BJ (cell line): ENCODE measurements around the gene MAN2A2. TPM values are rescaled to one million over a fixed set of nuclear protein-coding genes. Genes with fewer than 3 reads are reported as not detected.
"Not testable (repeated sequence)": the region's sequence is repeated elsewhere in the genome, so short reads cannot be mapped to it uniquely, and the experiment has no call there.

Experiments
- CTCF ChIA-PET: fragments of 350-600 bp; formaldehyde crosslinking; extraction: SDS; loops from one replicate; lab custom pipeline; 2021; ENCODE audit warnings: antibody characterized with exemption, inconsistent platforms; lab: Yijun Ruan, JAX
- POLR2A ChIA-PET: fragments of 300-600 bp; sonication (Branson Sonifier 250); formaldehyde crosslinking; extraction: SDS; loops from one replicate; lab custom pipeline; 2021; ENCODE audit warnings: antibody characterized with exemption; lab: Charles Lee
- DNase-seq: peaks from one replicate; pipeline ENCODE4 v3.0.0-alpha.2; 2011; ENCODE audit warnings: low read depth
- H3K27me3 ChIP-seq: 2 replicates; pipeline ENCODE4 v1.6.0; 2011; ENCODE audit warnings: low read length; ENCODE audit not compliant: control insufficient read depth, insufficient read depth
- H3K36me3 ChIP-seq: 2 replicates; pipeline ENCODE4 v1.5.1; 2011; ENCODE audit warnings: low read length; ENCODE audit not compliant: control insufficient read depth, insufficient read depth
- H3K4me3 ChIP-seq: 2 replicates; pipeline ENCODE4 v1.5.1; 2011; ENCODE audit warnings: low read depth, mild to moderate bottlenecking, control low read depth, low read length
- CTCF ChIP-seq: IDR thresholded peaks from 2 replicates; pipeline ENCODE4 v1.5.1; 2011; ENCODE audit warnings: low read depth, mild to moderate bottlenecking, control low read depth, inconsistent platforms, low read length, moderate library complexity; ENCODE audit not compliant: insufficient read depth
- polyA plus RNA-seq: library from polyadenylated mRNA; depleted of rRNA; stranded (reverse); fragments of >200 nt; gene quantifications from 2 replicates; pipeline ENCODE4 v1.2.3, GENCODE V29; 2011

The MAN2A2 gene
- polyA plus RNA-seq, 1 experiment: 40.4 TPM

DNA sequence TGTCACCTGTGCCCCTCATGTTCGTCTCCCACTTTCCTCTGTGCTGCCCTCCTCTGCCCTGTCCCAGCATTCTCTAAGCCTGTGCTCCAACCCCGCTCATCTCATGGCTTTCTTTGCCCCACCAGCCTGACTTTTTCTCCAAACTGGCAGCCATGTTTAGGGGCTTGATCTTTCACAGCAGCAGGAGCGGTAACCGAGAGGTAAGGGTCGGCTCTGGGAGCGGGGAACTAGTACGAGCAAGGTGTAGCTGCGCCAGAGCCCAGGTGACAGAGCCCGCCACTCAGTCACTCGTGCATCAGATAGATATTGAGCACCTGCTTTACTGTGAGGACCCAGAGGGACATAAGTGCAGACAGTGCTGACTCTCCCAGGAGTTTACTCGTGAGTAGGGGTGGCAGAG is 13.4 kb downstream of the MAN2A2 start:
- H3K4me3 ChIP-seq: no peak overlapping the region
- CTCF ChIA-PET: interaction anchor here (1.3 kb wide), 1 partner anchor 15 kb away, joined by 3 read pairs; no protein-coding TSS in a partner anchor
- H3K36me3 ChIP-seq: peaks cover 35% of the 10 kb centered on the region
- POLR2A ChIA-PET: no interaction called here
- TF ChIP-seq CTCF: no peak
- no peak for DNase-seq
- no peaks in the 10 kb centered on the region for H3K27me3 ChIP-seq

GRCh38 chr15:90917569-90917968 is 14.5 kb downstream of the MAN2A2 start:
- peaks cover 34% of the 10 kb centered on the region for H3K36me3 ChIP-seq
- POLR2A ChIA-PET: no interaction called here
- CTCF ChIA-PET: interaction anchor here (0.7 to 2.2 kb wide), 4 partner anchors 15 to 116 kb away, joined by 3 to 9 read pairs (median 4); partner anchors contain the start of gene HDDC3
- H3K27me3 ChIP-seq: no peaks in the 10 kb centered on the region
- no peak for DNase-seq
- H3K4me3 ChIP-seq: no peak overlapping the region
- no peak for TF ChIP-seq CTCF

GRCh38 chr15:90918034-90918788 is 15.1 kb downstream of the MAN2A2 start:
- Histone ChIP-seq H3K36me3 (peaks cover 32% of the 10 kb centered on the region), H3K27me3 (no peaks in the 10 kb centered on the region), H3K4me3 (no peak overlapping the region)
- no peak for TF ChIP-seq CTCF
- no peak for DNase-seq
- POLR2A ChIA-PET: no interaction called here
- CTCF ChIA-PET: interaction anchor here (0.7 to 2.2 kb wide), 4 partner anchors 14 to 115 kb away, joined by 3 to 9 read pairs (median 4); partner anchors contain the start of gene HDDC3

GRCh38 chr15:90918835-90919234 is 15.7 kb downstream of the MAN2A2 start:
- ChIA-PET CTCF (interaction anchor here (1.2 to 2.2 kb wide), 2 partner anchors 13 to 15 kb away, joined by 4 to 9 read pairs; partner anchors contain the start of gene HDDC3), POLR2A (no interaction called here)
- no peak for DNase-seq
- Histone ChIP-seq H3K27me3 (no peaks in the 10 kb centered on the region), H3K4me3 (no peak overlapping the region), H3K36me3 (peaks cover 29% of the 10 kb centered on the region)
- no peak for TF ChIP-seq CTCF

- no peak for DNase-seq
- POLR2A ChIA-PET: no interaction called here
- Histone ChIP-seq H3K27me3 (no peaks in the 10 kb centered on the region), H3K4me3 (no peak overlapping the region), H3K36me3 (peaks cover 22% of the 10 kb centered on the region)
- no peak for TF ChIP-seq CTCF
- CTCF ChIA-PET: interaction anchor here (1.4 to 2.1 kb wide), 3 partner anchors 10 to 36 kb away, joined by 4 to 6 read pairs (median 5); partner anchors contain the start of genes HDDC3 and MAN2A2
These were observed 18.8 kb downstream of the MAN2A2 start for GRCh38 chr15:90921887-90922286.

GRCh38 chr15:90922712-90923322 is 19.7 kb downstream of the MAN2A2 start:
- POLR2A ChIA-PET, H3K27me3 ChIP-seq, DNase-seq, H3K4me3 ChIP-seq: not testable (repeated sequence)
- CTCF ChIA-PET: interaction anchor here (1.4 to 2.1 kb wide), 5 partner anchors 9 to 37 kb away, joined by 4 to 9 read pairs (median 5); partner anchors contain the start of genes HDDC3 and MAN2A2
- peaks cover 16% of the 10 kb centered on the region for H3K36me3 ChIP-seq
